SU-DHL-6 (cell line): ENCODE results near the gene VPS51.

Experiments
- CTCF ChIP-seq: fragments of 200-600 bp; sonication (generic); IDR thresholded peaks from one replicate; pipeline ENCODE4 v1.5.1; 2017; ENCODE audit warnings: antibody characterized with exemption, mild to moderate bottlenecking, low read length, moderate library complexity; ENCODE audit not compliant: insufficient read depth, poor library complexity, severe bottlenecking
- EZH2phosphoT487 ChIP-seq: fragments of 200-600 bp; sonication (generic), shearing (Covaris generic); conservative IDR thresholded peaks from 2 replicates; pipeline ENCODE4 v1.6.1; 2018; ENCODE audit warnings: mild to moderate bottlenecking, antibody characterized with exemption, low read length, moderate library complexity, mixed read lengths

GRCh38 chr11:65065851-65066250 is 30.2 kb upstream of the VPS51 start:
- TF ChIP-seq CTCF (no peak), EZH2phosphoT487 (no peak)
